Measurements from ENCODE around the gene RUFY4.

- TF ChIP-seq, protein P1, sequence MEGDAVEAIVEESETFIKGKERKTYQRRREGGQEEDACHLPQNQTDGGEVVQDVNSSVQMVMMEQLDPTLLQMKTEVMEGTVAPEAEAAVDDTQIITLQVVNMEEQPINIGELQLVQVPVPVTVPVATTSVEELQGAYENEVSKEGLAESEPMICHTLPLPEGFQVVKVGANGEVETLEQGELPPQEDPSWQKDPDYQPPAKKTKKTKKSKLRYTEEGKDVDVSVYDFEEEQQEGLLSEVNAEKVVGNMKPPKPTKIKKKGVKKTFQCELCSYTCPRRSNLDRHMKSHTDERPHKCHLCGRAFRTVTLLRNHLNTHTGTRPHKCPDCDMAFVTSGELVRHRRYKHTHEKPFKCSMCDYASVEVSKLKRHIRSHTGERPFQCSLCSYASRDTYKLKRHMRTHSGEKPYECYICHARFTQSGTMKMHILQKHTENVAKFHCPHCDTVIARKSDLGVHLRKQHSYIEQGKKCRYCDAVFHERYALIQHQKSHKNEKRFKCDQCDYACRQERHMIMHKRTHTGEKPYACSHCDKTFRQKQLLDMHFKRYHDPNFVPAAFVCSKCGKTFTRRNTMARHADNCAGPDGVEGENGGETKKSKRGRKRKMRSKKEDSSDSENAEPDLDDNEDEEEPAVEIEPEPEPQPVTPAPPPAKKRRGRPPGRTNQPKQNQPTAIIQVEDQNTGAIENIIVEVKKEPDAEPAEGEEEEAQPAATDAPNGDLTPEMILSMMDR (IDR thresholded peaks at IDR 0.05): no peak
- TF ChIP-seq POLR2A (IDR thresholded peaks at IDR 0.05): no peak
These were observed 17.4 kb downstream of the RUFY4 start for GRCh38 chr2:218086478-218086877.
